Stimulated activated naive CD8-positive, alpha-beta T cell treated with anti-CD3 and anti-CD28 coated beads, Interleukin-15, Interleukin-2, amounts not matched to agents 100 U/mL and 50 U/mL, for 24 hours (primary cell): Measurements from ENCODE around the gene A3GALT2.
A peak's percentile ranks its signal among the peaks of the same experiment; 100 is the strongest.

Source experiments
- ATAC-seq: fragments of 150-1000 bp; cut with Tn5 transposase; one replicate; pipeline ENCODE4 v1.10.0; 2021
- DNase-seq: peaks from one replicate; pipeline ENCODE4 v3.0.0; 2021

A3GALT2 gene

DNA sequence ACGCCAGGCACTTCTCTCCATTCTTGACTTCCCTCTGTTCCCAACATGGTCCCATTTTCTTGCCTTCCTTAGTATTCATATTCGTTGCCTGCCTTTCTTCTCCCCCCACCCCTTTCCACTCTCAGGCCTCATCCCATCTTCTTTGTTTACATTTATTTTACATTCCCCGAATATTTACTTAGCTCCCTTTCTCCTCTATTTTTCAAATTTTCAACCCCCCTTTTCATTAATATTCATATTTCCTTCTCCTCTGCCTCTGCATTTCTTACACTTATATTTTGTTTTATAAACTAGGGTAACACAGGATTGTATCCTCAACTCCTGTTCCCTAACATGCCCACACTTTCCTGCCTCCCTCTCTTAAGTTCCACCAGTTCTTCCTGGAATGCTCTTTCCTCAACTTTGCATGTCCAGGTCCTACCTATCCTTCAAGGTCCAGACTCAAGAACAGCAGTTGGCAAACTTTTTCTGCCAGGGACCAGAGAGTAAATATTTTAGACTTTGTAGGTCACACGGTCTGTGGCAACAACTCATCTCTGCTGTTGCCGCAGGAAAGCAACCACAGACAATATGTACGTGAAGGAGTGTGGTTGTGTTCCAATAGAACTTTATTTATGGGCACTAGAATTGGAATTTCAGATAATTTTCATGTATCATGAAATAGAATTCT, 29.8 kb upstream of the A3GALT2 start:
- DNase-seq, result no peak
- ATAC-seq, result no peak

GRCh38 chr1:33349778-33350610, 29.1 kb upstream of the A3GALT2 start:
- peak; percentile 84 for DNase-seq
- peak; percentile 93 for ATAC-seq

DNA sequence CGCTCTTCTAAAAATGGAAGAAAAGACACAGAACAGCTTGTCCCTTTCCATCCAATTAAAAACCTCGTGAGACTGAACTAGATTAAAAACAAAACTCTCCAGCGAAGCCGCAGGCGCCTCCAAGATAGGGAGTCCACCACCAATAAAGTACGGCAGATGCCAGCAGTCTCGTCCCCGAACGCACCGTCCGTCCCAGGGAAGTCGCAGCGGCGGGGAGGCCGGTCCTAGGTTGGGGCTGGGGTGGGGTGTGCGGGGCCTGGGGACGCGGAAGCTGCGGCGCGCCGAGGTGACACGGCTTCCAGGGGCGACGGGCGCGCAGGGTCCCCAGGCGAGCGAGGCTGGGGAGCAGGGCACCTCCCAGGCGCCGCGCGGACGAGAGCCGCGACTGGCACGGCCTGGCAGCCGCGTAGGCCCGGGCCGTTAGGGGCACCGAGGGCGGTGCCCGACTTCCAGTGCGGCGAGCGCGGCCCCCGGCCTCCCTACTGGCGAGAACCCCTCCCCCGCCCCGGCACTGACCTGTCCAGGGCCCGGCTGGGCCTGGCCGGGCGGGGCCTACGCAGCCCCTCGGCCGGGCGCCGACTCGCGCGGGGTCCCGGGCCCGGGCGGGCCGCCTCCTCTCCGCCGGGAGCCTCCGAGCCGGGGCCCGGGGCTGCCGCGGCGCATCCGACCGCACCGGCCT, 28.3 kb upstream of the A3GALT2 start:
- ATAC-seq (peak; percentile 30), DNase-seq (peak; percentile 56)

GRCh38 chr1:33348676-33349080, 27.8 kb upstream of the A3GALT2 start:
- peak; percentile 37 for DNase-seq
- ATAC-seq, result peak; percentile 25

GRCh38 chr1:33348194-33348593, 27.3 kb upstream of the A3GALT2 start:
- no peak for DNase-seq
- ATAC-seq, result no peak

DNA sequence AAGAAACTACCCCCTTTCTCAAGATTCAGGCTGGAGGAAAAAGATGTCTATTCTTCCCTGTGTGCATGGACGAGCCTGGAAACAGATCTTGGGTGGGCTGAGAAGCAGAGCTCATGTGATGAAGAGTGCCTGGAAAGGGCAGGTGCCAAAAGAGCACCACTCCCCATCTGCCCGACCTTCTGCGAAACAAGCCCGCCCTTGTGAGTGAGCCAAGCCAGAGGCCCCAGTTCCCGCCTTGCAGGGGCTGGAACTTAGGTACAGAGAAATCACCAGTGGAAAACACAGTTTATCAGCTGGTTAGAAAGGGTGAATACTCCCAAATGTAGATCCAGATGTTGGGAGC, 26.7 kb upstream of the A3GALT2 start:
- ATAC-seq (no peak), DNase-seq (no peak)

DNA sequence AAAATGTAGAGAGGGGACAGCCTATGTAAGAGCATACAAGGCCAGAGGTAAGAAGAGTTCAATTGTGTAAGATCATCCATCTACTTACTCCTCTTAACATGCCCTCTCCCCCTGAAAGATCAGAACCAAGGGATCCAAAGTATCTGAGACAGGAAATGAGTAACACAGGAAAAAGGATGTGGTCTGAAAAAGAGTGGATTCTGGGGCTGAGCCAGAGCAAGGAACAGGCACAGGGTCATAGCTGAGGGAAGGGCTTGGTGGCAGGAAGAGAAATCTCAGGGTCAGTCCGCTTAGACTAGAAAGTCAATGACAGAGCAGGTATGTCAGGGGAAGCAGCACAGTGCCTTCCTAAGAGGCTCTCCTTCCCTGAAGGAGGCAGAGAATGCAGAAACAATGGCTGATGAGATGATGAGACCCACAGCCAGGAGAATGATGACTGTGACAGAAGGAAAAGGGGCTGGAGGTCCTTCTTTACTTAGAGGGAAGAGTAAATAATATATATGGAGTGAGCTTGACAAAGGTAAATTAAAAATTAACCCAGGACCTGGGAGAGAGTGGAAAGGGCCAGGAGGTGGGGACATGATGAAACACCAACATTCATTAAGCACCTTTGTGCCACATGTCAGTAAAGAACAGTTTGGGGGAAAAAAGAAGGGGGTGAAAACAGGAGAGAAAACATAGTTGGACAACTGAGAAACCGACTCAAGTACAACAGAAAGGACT, 26.2 kb upstream of the A3GALT2 start:
- no peak for DNase-seq
- ATAC-seq, result no peak

DNA sequence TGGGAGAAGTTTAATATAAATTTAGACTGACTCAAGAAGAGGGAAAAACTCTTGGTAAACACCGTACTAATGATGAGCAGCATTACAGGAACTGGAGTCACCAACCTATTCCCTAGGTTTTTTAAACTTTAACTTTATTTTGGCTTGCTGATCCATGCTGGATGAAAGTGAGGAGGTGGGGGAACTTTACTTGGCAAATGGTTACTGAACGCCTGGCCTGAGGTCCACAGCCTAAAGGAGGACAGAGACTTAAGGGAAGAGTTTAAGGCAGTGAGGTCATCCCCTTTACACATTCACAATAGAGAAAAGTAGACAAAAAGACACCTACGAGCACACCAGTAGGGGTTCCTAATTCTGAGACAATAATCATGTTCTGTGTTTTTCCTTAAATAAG, 25.6 kb upstream of the A3GALT2 start:
- no peak for ATAC-seq

GRCh38 chr1:33344896-33345560, 24.1 kb upstream of the A3GALT2 start:
- no peak for ATAC-seq
- no peak for DNase-seq

More for the DNA sequence above, 25.6 kb upstream of the A3GALT2 start:
- DNase-seq, result no peak

DNA sequence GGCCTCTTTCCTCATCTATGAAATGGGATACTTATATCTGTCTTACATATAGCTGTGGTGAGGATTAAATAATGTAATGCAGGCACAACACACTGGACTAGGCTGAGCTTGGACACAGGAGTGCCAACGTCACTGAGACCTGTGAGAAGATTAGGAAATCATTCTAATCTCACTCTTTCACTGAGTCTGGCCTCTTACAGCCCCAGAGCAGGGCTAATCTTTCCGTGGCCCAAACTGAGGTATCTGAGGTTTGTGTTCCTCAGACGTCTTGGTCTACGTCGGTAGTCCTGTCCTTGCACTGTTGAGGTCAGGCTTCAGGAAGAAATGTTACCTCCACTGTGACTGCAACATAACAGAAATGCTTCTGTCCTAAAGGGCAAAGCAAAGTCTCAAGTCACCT, 22.6 kb upstream of the A3GALT2 start:
- DNase-seq (no peak), ATAC-seq (no peak)

DNA sequence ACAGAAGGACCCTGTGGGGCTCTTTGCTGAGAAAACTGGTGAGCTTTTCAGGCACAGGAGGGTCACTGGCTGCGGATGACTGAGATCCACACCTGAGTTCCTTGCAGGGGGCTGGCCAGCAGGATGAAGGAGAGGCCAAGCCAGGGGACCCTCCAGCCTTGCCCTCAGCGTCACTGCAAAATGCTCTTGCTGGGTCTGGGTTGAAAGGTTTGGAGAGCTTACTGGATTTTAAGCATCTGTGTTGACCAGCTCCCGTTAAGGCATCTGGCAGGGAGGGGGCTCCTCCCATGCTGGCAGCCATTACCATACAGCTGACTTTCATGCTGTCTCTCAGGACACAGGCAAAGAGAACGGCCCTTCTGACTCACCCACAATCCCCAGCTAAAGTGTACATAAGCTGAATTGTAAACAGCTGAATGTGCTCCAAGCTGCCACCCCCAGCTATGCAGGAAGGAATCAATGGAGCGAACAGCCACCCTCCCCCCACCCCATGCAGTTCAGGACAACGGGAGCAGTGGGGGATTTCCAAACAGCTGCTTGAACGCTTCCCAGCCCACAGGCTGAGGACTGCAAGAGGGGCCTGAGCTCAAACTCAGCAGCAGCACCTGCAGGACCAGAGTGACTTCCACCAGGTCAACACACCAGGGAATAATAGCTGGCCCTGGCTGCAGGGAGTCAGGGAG, 21.3 kb upstream of the A3GALT2 start:
- DNase-seq (no peak), ATAC-seq (no peak)

- DNase-seq (no peak), ATAC-seq (no peak)
Measured at GRCh38 chr1:33341190-33341589, 20.3 kb upstream of the A3GALT2 start.

DNA sequence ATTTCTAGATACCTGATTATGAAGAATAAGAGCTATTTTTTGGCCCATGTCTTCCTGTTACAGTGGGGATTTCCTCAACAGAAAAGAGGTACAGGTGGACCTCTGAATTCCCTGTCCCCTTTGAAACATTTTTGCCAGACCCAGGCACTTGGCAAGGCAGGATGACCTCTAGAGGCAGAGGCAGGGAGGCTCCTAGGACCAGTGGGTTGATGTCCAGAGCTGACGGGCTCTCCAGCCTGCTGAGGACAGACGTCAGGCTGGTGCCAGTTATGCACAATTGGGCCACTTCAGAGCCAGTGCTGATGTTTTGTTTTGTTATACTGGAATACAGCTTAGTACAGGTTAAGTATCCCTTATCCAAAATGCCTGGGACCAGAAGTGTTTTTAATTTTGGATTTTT, 18.5 kb upstream of the A3GALT2 start:
- no peak for DNase-seq
- no peak for ATAC-seq

DNA sequence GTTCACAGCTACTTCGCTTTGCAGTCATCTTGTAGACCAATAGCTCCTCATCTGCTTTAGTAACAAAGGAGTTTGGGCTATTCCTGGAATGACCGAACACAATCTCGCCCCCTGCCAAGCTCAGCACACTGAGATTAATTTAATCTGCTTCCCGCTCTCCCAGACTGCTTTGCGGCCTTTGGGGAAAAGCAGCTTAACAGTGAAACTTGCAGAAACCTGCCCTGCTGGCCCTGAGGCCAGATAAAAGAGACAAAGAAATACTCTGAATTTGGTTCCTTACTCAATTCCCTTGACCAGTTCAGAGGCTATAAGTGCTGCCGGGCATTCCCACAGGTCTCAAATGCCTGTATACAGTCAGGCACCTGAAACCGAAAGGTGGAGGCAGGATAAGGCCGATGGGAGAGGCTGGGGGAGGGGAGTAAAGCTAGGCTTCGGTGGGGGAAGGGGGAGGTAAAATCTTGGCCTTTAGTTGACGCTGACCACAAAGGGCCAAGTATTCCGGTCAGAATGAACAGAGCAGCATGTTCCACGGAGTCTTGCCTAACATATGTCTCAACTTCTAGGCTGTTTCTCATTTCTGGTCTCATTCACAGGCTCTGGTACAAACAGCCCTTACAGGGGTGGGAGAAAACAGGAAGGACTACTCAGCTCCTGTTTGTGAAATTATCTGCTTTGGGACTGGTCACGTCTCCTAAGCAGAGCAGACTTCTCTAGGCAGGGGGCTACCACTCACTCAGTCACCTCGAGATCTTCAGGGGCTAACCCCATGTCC, 17.7 kb upstream of the A3GALT2 start:
- no peak for ATAC-seq
- DNase-seq, result no peak

- ATAC-seq, result no peak
- DNase-seq, result no peak
Measured at GRCh38 chr1:33338048-33338439, 17.1 kb upstream of the A3GALT2 start.

DNA sequence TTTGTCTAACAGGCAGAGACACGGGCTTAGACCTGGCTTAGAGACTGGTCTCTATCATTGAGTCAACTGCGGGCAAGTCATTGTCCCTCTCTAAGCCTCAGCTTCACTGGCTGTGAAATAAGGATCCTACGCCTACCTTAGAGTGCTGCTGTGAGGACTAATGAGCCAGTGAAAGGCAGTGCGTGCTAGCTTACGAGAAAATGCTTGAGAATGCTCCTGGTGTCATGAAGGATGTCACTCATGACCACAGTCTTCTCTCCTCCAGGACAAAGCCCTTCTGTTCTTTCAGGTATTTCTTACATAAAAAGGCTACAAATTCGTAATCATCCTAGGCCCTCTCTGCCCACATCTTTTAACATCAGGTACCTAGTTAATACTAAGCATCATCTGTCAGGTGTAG, 16.5 kb upstream of the A3GALT2 start:
- ATAC-seq (no peak), DNase-seq (no peak)

DNA sequence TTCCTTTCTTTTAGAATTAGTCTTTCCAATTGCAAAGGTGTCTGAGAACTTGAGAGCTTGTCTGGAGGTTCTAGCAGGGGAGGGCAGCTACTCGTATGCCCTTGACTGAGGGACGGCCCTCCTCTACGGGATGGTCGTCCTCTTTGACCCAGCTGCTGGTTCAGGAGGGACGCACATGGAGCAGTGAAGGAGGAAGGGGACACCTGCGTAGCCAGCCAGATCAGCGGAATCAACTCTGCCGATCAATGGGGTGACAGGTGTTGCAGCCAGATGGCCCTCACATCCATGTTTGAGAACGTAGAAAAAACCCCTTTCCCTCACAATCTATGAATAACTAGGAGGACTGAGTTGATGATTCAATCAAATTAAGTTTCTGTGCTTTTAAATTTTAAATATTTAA, 15.7 kb upstream of the A3GALT2 start:
- DNase-seq (no peak), ATAC-seq (no peak)

- no peak for DNase-seq
- ATAC-seq, result no peak
Measured at GRCh38 chr1:33335020-33335419, 14.1 kb upstream of the A3GALT2 start.

GRCh38 chr1:33334081-33334552, 13.2 kb upstream of the A3GALT2 start:
- DNase-seq, result no peak
- no peak for ATAC-seq

GRCh38 chr1:33332881-33333280, 12.0 kb upstream of the A3GALT2 start:
- DNase-seq, result no peak
- ATAC-seq, result no peak

DNA sequence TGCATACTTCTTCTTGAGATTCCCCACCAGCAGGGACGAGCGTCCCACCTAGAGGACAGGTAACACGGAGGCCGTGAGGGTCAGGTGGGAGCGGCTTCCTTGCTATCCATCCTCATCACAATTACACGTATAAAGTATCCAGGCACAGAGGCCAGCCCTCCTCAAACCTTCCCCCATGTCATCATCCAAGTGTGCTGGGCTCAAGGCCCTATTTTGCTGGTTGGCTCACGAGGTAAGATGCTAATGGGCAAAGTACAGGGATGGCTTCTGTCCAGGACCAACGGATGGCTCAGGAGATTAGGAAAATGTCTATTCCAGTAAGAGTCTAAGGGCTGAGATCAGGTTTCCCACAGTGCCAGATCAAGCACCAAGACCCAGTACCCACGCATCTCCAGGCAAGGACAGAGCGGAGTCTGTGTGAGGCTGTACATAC, 11.5 kb upstream of the A3GALT2 start:
- DNase-seq (no peak), ATAC-seq (no peak)
